Femur (tissue), 1 donor: ENCODE results near the gene NPAS1.
A peak's percentile ranks its signal among the peaks of the same experiment; 100 is the strongest.

Experiments
- DNase-seq: peaks from one replicate; pipeline ENCODE4 v3.0.0-alpha.2; 2017

Gene NPAS1

DNA sequence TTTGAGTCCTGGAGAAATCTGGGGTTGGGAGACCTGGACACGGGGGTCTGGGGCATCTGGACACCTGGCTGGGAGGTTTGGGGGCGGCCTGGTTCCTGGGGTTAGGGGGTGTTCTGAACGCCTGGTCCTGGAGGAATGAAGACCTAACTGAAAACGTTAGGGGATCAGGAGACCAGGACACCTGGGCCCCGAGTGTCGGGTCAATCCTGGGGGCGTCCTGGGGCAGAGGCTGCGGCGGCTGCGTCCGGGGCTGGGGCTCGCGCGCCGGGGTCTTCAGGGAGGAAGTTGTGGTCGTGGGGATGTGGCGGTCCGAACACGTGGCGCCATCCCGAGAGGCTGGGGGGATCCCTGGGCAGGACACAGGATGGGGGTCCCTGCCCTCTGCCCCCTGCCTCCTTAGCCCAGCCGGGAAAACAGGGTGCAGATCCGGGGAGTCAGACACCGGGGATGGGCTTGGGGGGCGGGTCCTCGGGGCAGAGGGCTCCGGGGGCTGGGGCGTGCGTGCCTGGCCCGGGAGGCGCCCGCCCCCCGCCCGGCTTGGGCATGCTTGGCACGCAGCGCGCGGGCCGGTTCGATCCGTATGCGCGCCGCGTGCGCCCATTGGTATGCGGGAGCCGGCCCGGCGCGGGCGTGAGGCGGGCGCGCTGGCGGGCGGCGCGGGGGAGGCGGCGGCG lies 632 bp downstream of the NPAS1 start:
- DNase-seq: no peak

DNA sequence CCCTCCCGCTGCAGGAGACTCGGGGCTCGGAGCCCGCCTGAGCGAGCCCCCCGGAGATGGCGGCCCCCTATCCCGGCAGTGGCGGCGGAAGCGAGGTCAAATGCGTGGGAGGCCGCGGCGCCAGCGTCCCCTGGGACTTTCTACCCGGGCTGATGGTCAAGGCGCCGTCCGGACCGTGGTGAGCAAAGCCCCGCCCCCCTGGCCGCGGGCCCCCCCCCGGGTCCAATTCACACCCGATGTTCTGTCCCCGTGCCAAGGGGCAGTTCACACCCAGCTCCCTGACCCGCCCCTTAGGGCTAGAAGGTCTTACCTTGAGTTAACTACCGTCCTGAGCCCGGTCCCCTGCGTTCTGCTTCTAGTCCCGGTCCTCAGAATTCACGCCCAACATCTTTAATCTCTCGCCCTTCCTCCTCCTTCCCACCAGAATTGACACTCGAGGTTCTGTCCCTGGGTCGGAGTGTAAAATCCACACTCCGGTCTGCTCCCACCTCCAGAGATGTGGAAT lies 1.4 kb downstream of the NPAS1 start:
- no peak for DNase-seq

DNA sequence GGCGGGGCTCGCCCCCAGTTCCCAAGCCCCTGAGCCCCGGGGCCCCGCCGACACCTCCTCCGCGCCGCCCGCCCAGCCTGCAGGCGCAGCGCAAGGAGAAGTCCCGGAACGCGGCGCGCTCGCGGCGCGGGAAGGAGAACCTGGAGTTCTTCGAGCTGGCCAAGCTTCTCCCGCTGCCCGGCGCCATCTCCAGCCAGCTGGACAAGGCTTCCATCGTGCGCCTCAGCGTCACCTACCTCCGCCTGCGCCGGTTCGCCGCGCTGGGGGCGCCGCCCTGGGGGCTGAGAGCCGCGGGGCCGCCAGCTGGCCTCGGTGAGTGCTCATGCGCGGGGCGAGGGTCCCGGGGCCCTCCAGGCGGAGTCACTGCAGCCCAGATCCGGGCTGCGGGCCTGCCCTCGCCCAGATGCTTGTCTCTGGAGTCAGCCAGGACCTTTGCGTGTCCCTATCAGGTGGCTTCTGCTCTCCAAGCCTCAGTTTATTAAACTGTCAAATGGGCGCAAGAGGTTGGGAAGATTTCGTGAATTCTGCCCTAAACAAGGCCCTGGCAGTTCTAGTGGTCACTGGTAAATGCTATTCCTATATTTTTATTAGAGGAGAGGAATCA lies 2.0 kb downstream of the NPAS1 start:
- no peak for DNase-seq

DNA sequence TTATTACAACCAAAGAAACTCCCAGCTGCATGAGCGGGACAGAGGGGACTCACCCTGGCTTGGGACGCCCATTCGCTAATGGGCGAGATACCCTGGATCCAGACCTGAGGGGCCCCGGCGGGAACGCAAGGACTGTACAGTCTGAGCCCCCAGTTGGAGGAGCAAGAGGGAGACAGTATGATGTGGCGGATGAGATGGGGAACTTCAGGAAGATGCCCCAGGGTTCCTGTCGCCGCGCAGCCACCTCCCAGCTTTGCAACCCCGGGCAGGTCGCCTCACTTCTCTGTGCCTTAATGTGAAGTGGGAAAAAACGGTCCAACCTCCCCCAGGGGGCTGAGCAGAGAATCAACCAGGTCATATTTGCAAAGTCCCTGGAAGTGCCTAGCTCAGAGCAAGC lies 2.5 kb downstream of the NPAS1 start:
- DNase-seq: no peak

DNA sequence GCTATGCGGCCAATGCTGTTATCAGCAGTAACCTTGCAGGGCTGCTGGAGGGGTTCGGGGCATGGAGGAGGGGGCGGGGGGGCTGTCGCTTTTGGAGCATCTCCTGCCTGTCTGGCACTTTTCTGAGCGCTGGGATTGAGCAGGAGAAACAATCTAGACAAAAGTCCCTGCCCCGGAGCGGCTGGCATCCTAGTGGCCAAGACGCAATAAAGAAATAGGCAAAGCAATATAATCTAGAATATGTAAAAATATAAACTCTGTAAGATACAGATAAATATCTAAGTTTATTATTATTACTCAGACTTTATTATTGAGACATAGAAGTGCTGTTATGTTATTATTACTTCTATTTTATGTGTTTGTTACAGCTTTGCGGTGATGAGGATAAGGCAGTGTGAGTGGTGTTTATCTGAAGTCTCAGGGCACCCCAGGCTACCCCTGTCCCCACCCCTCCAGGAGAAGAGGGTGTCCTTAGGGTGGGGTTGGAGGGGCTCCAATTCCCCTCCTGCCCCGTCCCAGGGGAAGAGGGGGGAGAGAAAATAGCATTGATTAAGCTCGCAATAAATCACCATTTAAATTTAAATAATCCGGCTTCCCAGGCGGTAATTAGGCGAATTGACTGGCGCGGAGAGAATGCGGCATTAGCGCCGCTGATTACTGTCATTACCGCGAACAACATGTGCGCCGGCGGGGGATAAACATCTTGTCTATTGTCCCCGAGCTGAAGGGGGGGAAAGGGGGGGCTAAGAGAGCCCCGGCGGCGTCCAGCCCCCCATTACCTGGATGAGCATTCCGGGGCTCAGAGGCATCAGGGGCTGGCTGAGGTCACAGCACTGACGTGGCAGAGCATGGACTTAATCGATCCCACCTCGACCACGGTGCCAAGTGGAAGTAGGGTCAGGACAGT lies 3.2 kb downstream of the NPAS1 start:
- no peak for DNase-seq

DNA sequence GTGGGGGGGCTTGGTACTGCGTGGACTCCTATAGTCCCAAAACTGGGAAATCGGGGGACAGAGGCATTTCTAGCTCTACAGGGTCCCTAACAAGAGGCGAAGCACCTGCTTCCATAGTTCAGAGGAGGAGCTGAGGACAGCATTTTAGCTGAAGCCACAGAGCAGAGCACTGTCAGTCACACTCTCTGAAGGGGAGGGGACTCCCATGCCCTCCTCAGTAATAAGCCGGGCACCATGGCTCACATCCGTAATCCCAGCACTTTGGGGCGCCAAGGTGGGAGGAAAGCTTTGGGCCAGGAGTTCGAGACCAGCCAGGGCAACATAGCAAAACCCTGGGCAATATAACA lies 3.8 kb downstream of the NPAS1 start:
- no peak for DNase-seq

DNA sequence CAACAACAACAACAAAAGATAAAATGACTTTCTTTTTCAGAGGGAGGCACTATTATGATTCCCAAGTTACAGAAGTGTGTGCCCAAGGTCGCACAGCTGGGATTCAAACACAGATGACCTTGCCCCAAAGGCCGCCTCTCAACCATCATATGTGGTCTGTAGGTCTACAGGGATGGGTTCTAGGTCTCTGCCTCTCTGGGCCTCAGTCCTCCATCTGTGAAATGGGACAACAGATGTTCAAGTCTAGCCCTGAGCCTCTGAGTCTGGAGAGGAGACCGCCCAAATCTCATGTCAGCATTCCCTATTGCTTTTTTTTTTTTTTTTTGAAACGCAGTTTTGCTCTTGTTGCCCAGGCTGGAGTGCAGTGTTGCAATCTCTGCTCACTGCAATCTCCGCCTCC lies 4.9 kb downstream of the NPAS1 start:
- DNase-seq: no peak

DNA sequence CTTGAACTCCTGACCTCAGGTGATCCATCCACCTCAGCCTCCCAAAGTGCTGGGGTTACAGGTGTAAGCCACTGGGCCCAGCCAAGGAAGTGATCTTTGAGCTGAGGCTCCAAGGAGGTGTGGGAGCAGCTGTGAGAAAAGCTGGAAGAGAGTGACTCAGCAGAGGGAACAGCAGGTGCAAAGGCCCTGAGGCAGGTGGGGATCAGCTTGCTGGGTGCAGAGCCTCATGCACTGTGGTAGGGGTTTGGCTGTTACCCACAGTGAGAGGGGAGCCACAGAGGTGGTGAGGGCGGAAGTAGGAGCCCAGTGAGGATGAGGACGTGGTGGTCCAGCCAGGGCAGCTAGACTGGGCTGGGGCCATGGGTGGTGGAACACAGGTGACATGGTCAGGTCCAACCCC lies 6.5 kb downstream of the NPAS1 start:
- DNase-seq: no peak

DNA sequence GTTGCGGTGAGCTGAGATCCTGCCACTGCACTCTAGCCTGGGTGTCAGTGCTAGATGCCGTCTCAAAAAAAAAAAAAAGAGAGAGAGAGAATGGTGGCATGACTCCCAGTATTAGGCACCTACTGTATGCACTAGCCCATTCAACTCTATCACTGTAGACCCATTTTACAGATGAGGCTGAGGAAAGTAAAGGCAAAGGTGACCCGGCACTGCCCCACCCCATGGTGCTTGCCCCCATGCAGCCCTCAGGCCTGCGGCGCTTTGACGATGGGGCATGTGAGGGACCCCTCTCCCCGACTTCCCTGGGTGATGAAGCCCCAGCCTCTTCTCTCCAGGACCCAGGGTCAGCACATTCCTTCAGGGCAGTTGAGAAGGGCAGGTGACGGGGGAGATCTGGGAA lies 7.3 kb downstream of the NPAS1 start:
- DNase-seq: no peak

DNA sequence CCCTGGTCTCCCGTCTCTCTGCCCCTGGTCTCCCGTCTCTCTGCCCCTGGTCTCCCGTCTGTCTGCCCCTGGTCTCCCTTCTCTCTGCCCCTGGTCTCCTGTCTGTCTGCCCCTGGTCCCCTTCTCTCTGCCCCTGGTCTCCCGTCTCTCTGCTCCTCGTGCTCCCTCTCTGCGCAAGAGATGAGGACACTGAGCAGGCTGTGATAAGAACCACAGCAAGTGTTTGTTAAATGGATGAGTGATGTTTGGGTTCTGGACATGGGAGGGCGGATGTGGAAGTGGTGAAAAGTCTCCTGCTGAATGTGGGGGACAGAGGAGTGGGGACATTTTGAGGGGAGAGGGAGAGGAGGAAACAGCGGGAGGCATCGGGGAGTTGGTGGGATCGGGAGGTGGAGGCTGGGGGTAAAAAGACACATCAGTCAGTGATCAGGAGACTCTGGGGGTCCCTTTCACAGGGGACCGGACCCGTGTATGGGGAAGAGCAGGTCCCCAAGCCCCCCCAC lies 8.0 kb downstream of the NPAS1 start:
- no peak for DNase-seq

DNA sequence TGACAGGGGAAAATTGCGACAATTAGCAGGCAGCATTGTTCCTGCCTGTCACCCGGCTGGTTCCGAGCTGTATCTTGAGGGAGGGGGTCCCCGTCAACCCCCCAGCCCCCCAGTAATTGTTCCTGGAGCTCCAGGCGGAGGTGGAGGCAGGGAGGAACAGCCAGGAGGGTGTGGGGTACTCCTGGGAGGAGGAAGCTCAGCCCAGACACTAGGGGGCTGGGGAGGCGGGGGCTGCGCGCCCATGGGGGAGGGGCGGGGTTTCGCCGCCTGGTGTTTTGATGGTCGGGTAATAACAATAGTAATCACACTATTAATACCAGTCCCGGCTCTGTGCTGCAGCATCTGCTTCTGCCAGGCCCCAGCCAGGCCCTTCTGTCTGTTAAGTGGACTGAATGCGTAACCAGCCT lies 8.6 kb downstream of the NPAS1 start:
- no peak for DNase-seq

DNA sequence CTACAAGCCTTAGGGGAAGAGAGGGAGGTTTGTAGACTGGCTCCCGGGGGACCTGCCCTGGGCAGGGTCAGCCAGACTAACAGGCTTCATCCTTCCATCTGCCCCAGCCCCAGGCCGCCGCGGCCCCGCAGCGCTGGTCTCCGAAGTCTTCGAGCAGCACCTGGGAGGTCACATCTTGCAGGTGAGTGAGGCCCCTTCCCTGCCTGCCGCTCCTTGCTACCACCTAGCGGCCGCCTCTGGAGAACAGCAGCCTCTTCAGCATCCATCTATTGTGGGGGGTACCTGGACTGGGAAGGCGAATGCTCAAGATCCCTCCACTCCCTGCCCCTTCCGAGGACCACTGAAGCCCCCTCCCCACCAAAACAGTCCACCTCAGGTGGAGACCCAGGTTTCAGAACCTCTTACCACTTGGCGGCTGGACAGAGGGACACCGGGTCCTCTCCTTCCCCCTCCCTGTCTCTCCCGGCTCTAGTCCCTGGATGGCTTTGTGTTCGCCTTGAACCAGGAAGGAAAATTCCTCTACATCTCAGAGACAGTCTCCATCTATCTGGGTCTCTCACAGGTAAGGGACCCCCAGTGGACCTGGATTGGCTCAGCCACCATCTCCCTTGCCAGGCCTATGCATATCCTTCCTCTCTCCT lies 12.7 kb downstream of the NPAS1 start:
- DNase-seq: no peak

DNA sequence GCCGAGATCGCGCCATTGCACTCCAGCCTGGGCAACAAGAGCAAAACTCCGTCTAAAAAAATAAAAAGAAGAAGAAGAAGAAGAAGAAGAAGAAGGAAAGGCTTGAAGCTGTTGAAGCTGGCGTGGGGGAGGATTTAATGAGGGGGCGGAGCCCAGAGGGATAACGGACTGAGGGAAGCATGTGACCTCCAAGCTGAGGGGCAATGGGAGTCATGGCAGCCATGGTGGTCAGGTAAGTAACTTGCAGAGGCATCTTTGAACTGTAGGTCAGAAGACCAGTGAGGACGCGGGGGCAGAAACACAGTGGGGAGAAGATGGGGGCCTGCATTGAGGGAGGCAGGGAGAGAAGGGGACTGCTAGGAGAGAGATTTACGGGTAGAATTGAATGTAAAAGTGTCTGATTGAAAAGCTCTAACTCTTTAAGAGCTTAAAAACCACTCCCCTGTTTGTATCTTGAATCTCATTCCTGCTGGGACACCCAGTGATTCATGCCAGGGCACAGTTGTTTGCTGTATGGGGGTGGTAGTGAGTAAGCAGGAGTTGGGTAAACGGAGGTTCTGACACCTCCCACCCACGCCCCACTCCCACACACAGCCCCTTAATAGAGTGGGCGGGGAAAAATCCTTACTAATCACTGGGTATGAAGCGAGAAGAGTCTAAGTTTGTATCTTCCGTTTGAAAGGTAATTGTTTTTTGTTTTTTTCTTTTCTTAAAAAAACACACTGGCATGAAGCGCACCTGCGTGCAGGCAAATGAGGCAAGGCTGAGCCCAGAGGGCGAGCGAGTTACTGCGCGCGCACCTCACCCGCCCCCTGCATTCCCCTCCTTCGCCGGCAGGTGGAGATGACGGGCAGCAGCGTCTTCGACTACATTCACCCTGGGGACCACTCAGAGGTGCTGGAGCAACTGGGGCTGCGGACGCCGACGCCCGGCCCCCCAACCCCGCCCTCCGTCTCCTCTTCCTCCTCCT lies 15.8 kb downstream of the NPAS1 start:
- DNase-seq: peak; percentile 92

DNA sequence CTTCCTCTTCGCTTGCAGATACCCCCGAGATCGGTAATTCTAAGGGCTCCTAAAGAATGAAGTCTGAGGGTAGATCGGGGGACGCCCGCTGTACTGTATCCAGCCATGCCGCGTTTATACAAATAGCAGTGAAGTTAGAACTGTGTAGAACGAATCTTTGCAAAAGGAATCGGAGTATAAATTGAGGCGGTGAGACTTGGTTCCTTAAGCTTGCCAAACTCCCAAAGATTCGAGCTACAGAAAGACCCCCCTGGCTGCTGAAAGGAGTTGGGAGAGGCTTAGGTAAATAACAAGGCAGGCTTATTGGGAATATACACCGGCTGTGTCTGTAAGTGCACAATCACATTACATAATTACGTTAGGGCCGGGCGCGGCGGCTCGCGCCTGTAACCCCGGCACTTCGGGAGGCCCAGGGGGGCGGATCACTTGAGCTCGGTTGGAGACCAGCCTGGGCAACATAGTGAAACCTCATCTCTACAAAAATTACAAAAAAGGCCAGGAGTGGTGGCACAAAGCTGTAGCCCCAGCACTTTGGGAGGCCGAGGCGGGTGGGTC lies 16.5 kb downstream of the NPAS1 start:
- peak; percentile 48 for DNase-seq

DNA sequence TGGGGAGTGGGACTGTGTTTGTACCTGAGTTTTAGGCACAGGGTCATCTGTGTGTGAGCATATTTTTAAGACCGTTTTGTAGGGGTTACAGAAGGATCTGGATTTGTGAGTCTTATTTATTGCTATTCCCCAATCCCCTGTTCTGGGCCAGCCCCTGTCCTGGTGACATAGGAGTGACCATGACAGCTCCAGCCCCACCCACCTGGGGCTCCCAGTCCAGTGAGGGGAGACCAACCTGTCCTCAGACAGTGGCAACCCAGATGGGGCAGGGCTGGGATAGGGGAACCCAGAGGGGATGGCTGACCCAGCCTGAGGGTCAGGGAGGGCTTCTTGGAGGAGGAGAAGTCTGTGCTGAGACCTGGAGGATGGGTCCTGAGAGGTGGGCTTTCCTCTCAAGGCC lies 18.1 kb downstream of the NPAS1 start:
- DNase-seq: no peak

DNA sequence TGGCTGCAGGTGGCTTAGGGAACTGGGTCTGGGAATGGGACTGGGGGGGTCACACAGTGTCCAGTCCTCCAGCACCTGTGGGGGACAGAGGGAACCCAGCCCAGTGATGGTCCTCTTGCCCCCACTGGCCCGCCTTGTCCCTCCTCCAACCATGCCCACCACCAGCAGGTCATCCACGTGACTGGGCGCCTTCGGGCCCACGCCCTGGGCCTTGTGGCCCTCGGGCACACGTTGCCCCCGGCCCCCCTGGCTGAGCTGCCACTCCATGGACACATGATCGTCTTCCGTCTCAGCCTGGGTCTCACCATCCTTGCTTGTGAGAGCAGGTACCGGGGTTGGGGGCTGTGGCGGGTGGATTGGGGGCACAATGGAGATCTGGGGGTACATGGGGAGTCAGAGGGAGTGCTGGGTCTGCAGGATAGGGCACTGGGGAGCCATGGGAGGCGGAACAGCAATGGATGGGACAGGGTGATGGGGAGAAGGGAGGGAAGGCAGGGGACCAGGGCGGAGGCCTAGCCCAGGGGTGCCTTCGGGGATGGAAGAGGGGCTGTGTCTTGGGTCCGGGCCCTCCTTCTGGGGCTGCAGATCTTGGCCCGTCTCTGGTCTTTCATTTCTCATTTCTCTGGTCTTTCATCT lies 19.7 kb downstream of the NPAS1 start:
- no peak for DNase-seq

DNA sequence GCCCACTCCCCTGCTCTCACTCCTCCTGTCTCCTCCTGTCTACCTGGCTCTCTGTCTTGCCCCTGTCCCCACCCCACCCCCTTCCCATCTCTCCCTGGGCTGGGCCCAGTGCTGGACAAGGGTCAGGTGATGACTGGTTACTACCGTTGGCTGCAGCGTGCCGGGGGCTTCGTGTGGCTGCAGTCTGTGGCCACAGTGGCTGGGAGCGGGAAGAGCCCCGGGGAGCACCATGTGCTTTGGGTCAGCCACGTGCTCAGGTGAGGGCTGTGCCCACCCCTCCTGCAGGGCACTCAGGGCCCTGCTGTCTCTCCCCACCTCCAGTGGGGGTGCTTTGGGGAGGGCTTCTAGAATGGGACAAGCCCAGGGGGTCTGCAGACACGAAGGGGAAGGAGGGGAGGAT lies 21.2 kb downstream of the NPAS1 start:
- no peak for DNase-seq

DNA sequence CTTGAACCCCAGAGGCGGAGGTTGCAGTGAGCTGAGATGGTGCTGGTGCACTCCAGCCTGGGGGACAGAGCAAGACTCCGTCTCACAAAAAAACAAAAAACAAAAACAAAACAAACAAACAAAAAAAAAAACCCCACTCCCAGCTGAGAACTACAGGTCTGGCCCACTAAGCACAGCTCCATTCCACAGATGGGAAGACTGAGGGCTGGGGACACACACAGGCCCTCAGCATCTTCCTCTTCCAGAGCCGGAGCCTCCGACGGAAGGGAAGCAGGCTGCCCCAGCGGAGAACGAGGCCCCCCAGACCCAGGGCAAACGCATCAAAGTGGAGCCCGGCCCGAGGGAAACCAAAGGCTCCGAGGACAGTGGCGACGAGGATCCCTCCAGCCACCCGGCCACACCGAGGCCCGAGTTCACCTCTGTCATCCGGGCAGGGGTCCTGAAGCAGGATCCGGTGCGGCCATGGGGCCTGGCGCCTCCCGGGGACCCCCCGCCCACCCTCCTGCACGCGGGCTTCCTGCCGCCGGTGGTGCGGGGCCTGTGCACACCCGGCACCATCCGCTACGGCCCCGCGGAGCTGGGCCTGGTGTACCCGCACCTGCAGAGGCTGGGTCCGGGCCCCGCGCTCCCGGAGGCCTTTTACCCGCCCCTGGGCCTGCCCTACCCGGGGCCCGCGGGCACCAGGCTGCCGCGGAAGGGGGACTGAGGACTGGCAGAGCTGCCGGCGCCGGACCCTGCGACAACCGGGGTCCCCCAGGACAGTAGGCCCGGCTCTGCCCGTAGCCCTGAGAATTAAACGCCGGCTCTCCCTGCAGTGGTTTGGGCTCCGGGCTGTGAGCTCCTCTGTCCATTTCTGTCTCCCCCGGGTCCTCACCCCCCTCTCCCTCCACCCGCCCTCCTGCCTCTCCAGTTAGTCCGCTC lies 25.6 kb downstream of the NPAS1 start:
- no peak for DNase-seq

DNA sequence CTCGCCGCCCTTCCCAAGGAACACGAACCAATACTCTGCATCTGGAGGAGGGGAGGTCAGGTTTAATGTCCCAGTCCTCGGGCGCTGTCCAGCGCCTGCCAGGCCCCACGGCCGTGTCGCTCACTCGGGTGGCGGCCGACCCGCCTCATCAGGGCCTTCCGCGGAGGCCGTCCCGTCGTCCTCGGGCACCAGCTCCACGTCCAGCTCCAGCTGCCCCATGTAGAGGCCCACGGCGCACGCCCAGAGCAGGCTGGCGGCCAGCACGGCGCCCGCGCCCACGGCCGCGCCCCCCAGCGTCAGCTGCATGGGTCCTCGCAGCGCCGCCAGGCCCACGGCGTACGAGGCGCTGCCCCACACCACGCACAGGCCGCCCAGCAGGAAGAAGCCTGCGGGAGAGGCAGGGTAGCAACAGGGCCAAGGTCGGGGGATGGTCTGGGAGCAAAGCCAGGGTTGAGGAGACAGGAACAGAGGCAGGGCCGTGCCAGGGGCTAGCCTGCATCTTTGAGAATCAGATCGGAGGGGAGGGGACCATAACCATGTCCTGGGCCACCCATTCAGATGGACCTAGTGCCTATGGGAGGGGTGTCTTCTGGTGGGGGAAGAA lies 26.3 kb downstream of the NPAS1 start:
- DNase-seq: no peak
